DMS153 treated with DMSO at 0.1 percent for 48 hours (cell line): ENCODE measurements around the gene OLFM1.
"Not testable (repeated sequence)": the region's sequence is repeated elsewhere in the genome, so short reads cannot be mapped to it uniquely, and the experiment has no call there.

Source experiments
- DNase-seq: peaks from one replicate; lab custom pipeline; 2025; ENCODE audit not compliant: unreplicated experiment; lab: John Stamatoyannopoulos, UW

OLFM1 gene

DNA sequence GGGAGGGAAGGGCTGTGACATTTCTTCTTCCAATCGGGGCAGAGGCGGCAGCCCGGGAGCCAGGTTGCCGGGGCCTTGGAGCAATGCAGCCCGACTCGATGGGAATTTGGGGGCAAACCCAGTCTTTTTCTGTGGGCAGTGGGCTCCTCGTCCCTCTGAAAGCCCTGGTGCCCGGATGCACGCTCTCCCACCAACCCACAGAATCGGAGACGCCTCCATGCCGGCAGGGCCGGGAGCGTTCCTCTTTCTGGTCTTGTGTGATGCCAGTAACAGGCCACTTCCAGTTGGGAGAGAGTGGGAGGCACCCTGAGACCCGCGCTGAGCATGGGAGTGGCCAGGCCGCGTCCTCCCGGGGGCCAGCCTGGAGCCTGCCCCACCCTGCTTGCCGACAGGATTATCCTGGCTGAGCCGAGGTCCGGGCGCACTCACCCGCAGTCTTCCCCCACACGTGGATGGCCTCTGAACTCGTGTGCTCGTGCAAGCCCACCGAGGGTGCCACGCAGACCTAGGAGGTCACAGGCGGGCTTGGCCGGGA lies 17.8 kb downstream of the OLFM1 start:
- no peak for DNase-seq

GRCh38 chr9:135105938-135106491 lies 18.5 kb downstream of the OLFM1 start:
- DNase-seq: no peak

DNA sequence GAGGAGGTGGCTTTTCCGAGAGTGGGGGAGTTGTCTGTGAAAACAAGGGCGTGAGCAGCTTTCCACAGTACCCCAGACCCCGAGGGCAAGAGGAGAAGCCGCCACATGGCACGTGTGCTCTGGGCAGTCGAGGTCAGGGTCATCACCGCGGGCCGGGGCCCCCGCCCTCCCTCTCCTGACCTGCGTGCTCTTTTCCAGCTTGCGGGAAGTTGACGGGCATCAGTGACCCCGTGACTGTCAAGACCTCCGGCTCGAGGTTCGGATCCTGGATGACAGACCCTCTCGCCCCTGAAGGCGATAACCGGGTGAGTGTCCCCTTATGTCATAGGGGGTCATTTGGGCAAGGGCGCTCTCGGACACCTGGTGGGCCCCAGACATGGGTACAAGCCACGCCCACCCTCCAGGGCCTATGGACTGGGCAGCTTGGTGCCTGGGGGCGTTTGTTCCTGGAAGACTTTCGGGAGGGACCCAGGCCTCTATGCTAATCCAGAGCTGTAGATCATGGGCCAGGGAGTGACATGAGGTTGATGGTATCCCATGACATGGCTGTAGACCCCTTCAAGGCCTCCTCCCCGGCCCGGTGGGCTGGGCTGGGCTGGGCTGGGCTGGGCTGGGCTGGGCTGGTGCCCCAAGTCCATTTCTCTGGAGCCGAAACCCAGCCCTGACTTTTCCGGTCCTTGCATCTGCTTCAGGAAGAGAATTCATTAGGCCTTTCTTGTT lies 19.2 kb downstream of the OLFM1 start:
- no peak for DNase-seq

- no peak for DNase-seq
Observed at GRCh38 chr9:135107581-135108235, 20.2 kb downstream of the OLFM1 start.

DNA sequence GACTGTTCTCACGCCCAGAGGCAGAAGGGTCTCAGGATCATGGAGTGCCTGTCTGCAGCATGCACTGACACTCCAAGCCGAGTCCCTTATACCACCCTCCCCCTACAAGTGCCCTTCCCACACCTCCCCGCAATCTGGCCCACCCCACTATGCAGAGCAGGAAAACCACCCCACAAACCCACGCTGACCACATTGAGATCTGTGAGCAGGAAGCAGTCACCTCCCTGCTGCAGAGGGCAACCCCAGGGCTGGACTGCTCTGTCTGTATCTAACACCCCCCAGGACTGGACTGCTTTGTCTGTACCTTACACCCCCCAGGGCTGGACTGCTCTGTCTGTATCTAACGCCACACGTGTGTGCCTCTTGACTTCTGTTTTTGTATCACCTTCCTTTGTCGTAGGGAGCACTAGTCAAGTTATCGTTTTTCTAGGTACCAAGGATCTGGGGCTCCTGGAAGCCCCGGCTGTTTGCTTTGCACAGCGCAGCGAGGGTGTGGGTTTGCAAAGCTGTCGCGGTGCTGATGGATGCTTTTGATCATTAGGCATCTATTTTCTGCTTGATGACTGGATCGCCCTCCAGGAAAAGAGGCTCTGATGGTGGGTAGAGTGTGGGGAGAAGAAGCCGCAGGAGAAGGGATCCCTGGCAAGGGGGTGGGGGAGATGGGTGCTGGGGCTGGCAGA lies 21.5 kb downstream of the OLFM1 start:
- no peak for DNase-seq

DNA sequence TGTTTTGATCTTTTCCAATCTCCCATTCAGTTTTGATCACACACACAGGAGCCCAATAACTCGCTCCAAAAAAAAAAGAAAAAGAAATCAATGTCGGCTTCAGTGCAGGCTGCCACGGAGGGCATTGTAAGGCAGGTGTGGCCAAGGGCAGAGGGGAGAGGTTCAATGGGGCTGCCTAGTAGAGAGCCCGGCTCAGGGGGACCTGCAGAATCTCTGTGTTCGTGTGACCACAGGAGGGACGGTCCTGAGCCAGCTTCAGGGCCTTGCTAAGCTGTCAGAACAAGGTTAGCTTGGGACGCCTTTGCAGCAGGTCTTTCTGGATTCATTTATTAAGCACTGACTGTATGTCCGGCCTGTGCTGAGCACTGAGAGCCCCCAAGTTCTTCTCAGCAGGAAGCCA lies 22.2 kb downstream of the OLFM1 start:
- DNase-seq: no peak

DNA sequence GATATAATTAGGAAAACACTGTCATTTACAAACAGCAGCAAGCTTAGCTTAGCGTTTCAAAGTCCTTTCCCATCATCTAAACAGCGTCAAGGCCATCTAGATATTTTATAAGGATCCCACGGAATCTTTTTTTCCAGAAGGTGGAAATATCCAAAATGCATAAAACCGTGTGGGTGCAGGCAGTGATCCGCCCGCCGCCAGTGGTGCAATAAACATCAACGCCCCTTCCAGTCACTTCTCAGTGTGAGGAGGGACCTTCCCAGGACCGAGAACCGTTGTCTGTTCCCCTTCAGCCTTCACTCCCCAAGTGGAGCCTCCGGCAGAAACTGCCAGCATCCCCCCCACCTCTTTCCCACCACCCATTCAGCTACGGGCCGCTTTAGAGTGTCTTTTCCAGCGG lies 22.9 kb downstream of the OLFM1 start:
- DNase-seq: no peak

- not testable (repeated sequence) for DNase-seq
Observed at GRCh38 chr9:135111600-135111999, 24.1 kb downstream of the OLFM1 start.

DNA sequence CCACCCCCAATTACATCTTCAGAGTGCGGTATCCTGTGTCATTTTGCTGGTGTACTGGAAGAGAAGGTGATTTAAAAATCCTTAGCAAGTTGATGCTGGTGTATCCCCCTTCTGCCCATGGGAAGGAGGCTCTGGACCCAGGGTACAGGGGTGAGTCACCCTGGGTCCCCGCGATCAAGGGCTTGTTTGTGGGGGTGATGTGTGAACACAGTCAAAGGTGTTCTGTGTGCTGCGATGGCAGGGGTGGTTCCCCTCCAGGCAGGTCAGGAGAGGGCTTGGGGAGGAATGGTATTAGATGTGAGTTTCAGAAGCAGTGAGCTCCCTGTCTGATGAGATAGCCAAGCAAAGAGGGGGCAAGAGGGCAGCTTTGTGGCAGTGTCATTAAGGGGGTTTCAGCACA lies 28.9 kb downstream of the OLFM1 start:
- no peak for DNase-seq

DNA sequence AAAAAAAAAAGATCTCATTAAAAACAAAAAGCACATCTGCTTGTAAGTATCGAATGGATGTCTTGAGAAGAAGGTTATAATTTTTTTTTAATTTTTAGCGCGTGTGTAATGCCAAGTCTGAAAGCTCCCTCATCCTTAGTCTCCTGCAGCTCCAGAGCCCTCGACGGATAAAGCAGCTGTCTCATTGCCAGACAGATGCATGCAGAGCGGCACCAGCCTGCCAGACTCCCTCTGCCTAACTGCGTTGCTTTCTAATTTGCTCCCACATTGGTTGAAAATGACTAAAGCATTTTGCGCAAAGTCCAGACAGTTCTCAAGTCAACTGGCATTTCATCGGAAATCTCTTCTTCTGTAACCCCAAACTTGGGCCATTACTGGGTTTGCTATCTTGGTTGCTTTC lies 29.4 kb downstream of the OLFM1 start:
- DNase-seq: no peak

DNA sequence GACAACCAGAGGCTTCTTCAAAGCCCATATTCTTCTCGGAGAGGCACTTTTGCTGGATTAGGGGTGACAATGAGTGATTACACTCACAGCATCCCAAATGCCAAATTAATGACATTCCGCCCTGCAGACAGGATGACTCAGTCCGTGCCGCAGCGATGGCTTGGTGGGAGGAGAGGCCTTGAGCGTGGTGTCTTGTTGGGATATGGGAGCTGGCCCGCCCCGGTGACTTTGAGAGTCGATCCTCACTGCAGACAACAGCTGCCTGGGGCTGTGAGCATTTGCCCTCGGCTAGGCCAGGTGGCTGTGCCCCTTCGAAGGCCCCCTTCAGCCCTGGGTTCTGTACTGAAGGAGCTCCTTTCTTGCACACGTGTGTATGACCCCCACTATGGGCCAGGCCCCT lies 29.8 kb downstream of the OLFM1 start:
- no peak for DNase-seq

GRCh38 chr9:135119496-135120064 lies 32.1 kb downstream of the OLFM1 start:
- no peak for DNase-seq

- DNase-seq: no peak
Observed at GRCh38 chr9:135120249-135120648, 32.8 kb downstream of the OLFM1 start.

- no peak for DNase-seq
Observed at GRCh38 chr9:135122316-135122715, 34.8 kb downstream of the OLFM1 start.

- DNase-seq: no peak
Observed at GRCh38 chr9:135123126-135123772, 35.8 kb downstream of the OLFM1 start.

DNA sequence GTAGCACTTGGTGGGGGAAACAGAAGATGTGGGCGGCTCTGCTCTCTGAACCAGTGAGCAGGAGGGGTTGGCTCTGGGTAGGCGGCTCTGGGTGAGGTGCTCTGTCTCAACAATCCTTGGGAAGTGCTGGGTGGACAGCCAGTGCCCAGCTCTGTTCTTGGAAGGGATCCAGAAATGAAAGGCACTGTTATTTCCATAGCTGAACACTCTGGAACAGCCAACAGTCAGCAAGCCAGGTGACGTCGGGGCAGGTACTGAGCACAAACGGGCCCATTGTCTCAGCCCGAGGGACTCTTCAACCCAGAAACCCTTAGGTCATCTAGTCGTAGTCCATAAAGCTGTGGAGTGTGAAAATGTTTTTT lies 36.3 kb downstream of the OLFM1 start:
- DNase-seq: no peak

- no peak for DNase-seq
Observed at GRCh38 chr9:135126451-135127187, 39.2 kb downstream of the OLFM1 start.

DNA sequence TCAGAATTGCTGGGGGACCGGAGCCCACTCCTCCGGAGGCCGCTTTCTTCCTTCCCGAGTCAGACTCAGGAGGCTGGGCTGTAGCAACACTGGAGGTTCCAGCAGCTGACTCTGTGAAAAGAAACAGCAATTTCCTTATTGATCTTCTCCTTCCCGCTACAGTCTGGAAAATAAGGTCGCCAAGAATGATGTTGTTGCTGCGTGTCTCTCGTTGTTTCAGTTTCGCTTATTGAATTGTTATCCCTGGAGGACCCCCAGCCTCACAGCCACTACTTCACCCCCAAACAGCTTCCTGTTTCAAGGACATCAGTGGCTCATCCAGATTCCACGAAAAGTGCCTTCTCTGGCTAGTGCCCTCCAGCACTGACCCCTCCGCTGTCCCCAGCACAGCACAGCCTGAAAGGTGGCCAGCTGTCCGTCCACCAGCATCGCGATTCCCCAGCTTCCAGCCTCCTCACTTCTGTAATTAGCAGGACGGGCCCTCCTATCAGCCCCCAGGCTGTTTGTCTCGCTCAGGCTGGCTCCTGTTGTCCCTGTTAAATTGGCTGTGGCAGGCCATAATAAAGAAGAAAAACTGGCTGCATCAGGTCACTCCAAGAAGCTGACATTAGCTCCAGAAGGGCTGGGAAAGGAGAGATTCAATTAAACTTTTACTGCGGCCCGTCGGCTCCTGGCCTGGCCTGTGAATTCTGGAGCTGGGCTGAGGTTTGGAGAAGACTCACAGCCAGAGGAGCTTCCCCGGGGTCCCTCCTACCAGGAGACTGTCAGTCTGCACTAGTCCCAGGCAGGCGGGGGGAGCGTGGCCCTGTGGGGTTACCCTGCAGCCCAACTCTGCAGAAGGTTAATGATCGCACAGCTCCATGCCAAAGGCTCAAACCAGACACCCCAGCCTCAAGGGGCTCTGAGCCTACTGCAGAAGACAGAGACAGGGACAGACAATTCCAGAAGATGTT lies 40.5 kb downstream of the OLFM1 start:
- no peak for DNase-seq

GRCh38 chr9:135129137-135129695 lies 41.7 kb downstream of the OLFM1 start:
- no peak for DNase-seq
